ENCODE data around the gene AMFR. TPM values are rescaled to one million over a fixed set of nuclear protein-coding genes. Genes with fewer than 3 reads are reported as not detected.
A peak's percentile ranks its signal among the peaks of the same experiment; 100 is the strongest.

Gene AMFR
- total RNA-seq, 1 donor from 2014 or later = 66.4 TPM

- peaks cover 45% of the 10 kb centered on the region for H3K4me1 Mint-ChIP-seq
These were observed 4.0 kb downstream of the AMFR start for GRCh38 chr16:56421313-56421712.

GRCh38 chr16:56420613-56421012 is 4.7 kb downstream of the AMFR start:
- no peaks in the 10 kb centered on the region for H3K27me3 Mint-ChIP-seq (ENCODE audit: low read depth)
- TF ChIP-seq CTCF (conservative IDR thresholded peaks at IDR 0.05) = no peak
- H3K4me3 Mint-ChIP-seq = peak overlapping the region; percentile 67
- no peak overlapping the region for H3K27ac Mint-ChIP-seq (ENCODE audit: unreplicated experiment)
- H3K36me3 Mint-ChIP-seq (ENCODE audit: low read depth) = no peaks in the 10 kb centered on the region
- DNase-seq (ENCODE audit: low read depth, low spot score) = no peak
- H3K4me1 Mint-ChIP-seq = peaks cover 45% of the 10 kb centered on the region
- no peaks in the 10 kb centered on the region for H3K9me3 Mint-ChIP-seq

More at GRCh38 chr16:56421313-56421712, 4.0 kb downstream of the AMFR start:
- Mint-ChIP-seq H3K36me3 (ENCODE audit: low read depth) (no peaks in the 10 kb centered on the region), H3K4me3 (peak overlapping the region; percentile 34), H3K27ac (ENCODE audit: unreplicated experiment) (no peak overlapping the region), H3K27me3 (ENCODE audit: low read depth) (no peaks in the 10 kb centered on the region), H3K9me3 (no peaks in the 10 kb centered on the region)
- DNase-seq (ENCODE audit: low read depth, low spot score) = no peak
- no peak for TF ChIP-seq CTCF (conservative IDR thresholded peaks at IDR 0.05)

GRCh38 chr16:56419740-56420548 is 5.4 kb downstream of the AMFR start:
- Mint-ChIP-seq H3K4me3 (peak overlapping the region; percentile 67), H3K36me3 (ENCODE audit: low read depth) (no peaks in the 10 kb centered on the region), H3K27ac (ENCODE audit: unreplicated experiment) (no peak overlapping the region), H3K4me1 (peaks cover 50% of the 10 kb centered on the region), H3K9me3 (no peaks in the 10 kb centered on the region), H3K27me3 (ENCODE audit: low read depth) (no peaks in the 10 kb centered on the region)
- no peak for TF ChIP-seq CTCF (conservative IDR thresholded peaks at IDR 0.05)
- no peak for DNase-seq (ENCODE audit: low read depth, low spot score)

GRCh38 chr16:56417138-56417537 is 8.2 kb downstream of the AMFR start:
- Mint-ChIP-seq H3K27me3 (ENCODE audit: low read depth) (no peaks in the 10 kb centered on the region), H3K4me1 (peaks cover 27% of the 10 kb centered on the region), H3K36me3 (ENCODE audit: low read depth) (no peaks in the 10 kb centered on the region), H3K4me3 (no peak overlapping the region), H3K9me3 (no peaks in the 10 kb centered on the region), H3K27ac (ENCODE audit: unreplicated experiment) (no peak overlapping the region)
- TF ChIP-seq CTCF (conservative IDR thresholded peaks at IDR 0.05) = no peak
- no peak for DNase-seq (ENCODE audit: low read depth, low spot score)

- TF ChIP-seq CTCF (conservative IDR thresholded peaks at IDR 0.05) = no peak
- peaks cover 4% of the 10 kb centered on the region for H3K36me3 Mint-ChIP-seq (ENCODE audit: low read depth)
- no peak overlapping the region for H3K27ac Mint-ChIP-seq (ENCODE audit: unreplicated experiment)
- H3K27me3 Mint-ChIP-seq (ENCODE audit: low read depth) = no peaks in the 10 kb centered on the region
- no peaks in the 10 kb centered on the region for H3K9me3 Mint-ChIP-seq
- H3K4me3 Mint-ChIP-seq = no peak overlapping the region
- no peak for DNase-seq (ENCODE audit: low read depth, low spot score)
- peaks cover 19% of the 10 kb centered on the region for H3K4me1 Mint-ChIP-seq
These were observed 9.5 kb downstream of the AMFR start for GRCh38 chr16:56415875-56416274.
